Stimulated activated CD8-positive, alpha-beta memory T cell treated with anti-CD3 and anti-CD28 coated beads, Interleukin-12 subunit alpha, Interleukin-12 subunit beta, amount 100 ng/mL, for 1 hour (primary cell): ENCODE results near the gene KIFAP3.
"Not testable (repeated sequence)": the region's sequence is repeated elsewhere in the genome, so short reads cannot be mapped to it uniquely, and the experiment has no call there.

ENCODE experiments used
- DNase-seq: peaks from one replicate; pipeline ENCODE4 v3.0.0-alpha.2; 2020; ENCODE audit warnings: low read depth

KIFAP3 gene

DNA sequence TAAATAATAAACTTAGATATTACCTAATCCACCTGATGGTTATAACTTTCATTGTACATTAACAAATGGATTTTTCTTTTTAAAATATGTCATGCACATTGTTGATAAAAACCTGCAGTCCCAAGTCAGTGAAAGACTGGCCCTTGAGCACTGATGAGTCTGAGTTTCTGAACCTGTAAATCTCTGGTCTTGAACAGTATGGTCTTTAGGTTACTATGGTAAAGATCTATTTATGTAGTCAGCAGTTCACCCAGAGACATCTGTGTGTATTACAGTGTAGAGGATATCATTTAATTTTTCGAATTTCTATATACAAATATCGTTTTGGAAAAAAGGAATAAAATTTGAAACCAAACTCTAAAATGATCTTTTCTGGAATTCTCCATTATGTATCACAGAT lies 150.4 kb downstream of the KIFAP3 start:
- DNase-seq, result no peak

DNA sequence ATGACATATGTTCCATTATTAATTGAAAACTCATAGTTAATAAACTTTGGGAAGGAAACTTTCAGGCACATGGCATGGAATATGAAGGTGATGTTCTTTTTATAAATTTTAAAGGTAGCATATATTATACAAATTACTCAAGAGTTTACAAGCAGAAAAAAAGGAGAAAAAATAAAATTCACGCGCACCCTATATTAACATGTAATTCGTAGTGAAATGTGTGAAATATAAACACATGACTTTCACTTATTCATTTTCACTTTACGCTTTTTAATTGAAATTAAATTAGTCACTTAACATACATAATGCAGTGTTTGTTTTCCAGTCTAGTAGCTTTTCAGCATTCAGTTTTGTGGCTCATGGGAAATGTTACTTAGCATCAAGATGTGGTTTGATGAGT lies 153.4 kb downstream of the KIFAP3 start:
- DNase-seq, result no peak

DNA sequence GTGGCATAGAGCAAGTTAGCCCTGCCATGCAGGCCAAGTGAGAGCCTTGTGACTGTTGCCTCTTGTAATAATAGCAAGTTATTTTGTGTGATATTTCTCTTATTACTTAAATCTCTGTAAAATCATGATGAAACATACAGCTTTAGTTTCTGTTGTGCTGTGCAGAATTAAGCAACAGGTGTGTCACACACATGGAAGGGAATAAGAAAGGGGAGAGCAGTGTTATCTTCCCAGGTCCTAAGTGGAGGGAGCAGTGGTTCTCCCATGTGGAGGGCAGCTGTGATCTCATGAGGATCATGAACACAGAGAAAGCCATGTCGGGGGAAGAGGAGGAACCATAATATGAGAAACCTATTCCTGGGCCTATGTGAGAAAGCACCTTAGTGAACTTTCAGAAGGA lies 155.6 kb downstream of the KIFAP3 start:
- no peak for DNase-seq

DNA sequence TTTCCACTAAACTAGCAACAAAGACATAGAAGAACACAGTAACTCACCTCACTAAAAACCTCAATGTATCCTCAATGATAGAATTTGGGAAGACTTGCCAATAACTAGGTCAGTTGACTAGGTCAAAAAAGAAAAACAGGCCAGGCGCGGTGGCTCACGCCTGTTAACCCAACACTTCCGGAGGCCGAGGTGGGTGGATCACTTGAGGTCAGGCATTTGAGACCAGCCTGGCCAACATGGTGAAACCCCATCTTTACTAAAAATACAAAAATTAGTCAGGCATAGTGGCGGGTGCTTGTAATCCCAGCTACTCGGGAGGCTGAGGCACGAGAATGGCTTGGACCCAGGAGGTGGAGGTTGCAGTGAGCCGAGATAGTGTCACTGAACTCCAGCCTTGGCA lies 156.3 kb downstream of the KIFAP3 start:
- not testable (repeated sequence) for DNase-seq

DNA sequence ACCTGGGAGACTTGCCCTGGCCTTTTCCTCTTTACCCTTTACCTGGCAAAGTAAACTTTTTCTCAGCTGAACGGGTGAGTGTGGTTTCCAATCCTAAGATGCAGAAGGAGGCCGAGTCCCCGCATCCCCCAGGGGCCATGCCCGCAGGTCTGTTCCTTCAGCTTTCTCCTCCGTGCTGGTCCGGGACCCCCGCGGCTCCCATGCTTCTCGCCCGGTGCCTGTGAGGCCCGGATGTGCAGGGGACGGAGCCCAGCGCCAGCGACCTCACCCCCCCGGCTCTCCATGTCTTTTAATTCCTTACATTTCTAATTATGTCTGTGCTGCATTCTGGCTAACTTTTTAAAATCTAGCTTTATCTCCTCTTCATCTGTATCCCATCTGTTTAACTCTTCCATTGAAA lies 159.3 kb downstream of the KIFAP3 start:
- no peak for DNase-seq

DNA sequence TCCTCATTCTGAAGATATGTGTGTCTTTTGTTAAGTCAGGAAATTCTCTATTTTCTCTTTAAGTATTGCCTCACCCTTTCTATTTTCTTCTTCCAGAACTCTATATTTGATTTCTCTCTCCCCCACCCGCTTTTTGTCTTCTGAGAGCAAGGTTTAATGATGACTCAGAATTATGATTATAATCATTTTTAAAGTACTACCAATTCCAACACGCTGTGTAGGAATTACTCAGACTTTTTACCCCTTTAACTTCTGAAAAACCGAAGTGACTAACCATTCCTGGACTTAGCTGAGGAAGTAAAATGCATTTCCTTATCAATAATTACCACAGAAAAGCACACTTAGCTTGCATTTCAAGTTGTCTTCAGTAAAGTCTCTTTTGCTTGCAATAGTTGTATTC lies 160.0 kb downstream of the KIFAP3 start:
- DNase-seq, result no peak

DNA sequence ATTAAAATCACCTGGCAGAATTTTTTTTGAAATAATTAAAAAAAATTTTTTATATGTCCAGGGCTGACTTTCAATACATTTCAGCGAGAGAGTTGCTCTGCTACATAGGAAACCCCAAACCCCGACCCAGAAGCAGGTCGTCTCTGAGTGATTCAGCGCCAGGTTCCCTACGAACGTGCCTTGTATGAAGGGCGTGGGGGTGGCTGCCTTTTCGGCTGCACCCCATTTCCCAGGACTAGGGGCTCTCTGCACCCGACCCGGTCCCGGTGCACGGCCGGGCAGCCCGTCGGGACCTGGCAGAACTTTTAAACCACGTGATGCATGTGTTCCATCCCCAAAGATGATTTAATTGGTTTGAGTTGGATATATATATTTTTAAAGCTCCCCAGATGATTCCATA lies 165.0 kb downstream of the KIFAP3 start:
- no peak for DNase-seq

DNA sequence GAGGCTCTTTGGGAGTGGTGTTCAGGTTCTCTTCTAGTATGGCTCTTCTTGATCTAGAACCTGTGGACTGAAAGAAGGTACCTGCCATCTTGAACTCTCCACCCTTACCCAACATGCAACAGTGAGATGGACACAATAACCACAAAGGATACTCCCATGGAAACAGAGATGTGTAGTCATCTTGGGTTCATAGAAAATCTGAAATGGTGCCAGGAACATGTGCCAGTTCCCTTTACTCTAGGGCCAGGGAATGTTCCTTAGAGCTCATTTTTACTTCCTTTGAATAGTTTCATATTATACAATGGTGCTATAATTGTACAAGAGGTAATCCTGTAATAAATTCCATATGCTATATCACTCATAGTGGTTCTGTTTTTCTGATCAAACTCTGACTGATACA lies 167.6 kb downstream of the KIFAP3 start:
- no peak for DNase-seq

DNA sequence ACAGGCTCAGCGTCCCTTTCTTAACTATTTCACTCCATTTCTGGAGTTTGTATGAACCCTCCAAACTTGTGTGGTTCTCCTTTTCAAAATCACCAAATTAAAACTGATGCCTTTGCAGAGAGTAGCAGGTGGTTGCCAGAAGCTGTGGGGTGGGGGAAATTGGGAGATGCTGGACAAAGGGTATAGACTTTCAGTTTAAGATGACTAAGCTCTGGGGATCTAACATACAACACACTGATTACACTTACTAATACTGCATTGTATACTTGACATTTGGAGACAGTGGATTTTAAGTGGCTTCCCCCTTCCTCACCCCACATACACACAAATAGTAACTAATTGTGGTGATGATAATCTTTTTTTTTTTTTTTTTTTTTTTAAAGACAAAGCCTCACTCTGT lies 169.7 kb downstream of the KIFAP3 start:
- DNase-seq, result no peak

DNA sequence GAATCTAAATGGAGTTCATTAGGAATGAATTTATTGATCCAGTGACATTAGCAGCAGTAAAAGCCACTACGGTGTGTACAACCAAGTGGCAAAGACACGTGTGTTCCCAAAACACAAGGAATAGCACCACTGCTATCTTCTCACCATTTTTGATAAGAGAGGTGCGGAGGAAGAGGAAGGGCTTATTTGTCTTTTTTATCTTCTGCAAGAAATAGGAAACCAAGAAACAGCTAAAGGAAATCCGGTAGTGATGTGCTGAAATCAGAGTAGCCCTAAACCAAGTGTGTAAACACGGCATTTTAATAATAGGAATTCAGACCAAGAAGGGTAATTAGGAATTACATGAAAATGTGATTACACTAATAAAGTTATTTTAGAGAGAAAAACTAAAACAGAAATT lies 171.7 kb downstream of the KIFAP3 start:
- no peak for DNase-seq

DNA sequence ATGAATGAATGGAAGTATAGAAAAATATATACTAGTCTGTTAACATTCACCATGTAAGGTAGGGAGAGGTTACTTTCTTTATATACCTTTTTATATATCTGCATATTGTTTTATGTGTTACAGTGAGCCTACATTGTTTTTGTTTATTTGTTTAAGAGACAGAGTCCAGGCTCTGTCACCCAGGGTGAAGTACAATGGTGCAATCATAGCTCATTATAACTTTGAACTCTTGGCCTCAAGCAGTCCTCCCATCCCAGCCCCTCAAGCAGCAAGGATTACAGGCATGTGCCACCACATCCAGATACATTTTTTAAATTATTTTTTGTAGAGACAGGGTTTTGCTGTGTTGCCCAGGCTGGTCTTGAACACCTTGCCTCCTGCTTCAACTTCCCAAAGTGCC lies 173.4 kb downstream of the KIFAP3 start:
- no peak for DNase-seq

DNA sequence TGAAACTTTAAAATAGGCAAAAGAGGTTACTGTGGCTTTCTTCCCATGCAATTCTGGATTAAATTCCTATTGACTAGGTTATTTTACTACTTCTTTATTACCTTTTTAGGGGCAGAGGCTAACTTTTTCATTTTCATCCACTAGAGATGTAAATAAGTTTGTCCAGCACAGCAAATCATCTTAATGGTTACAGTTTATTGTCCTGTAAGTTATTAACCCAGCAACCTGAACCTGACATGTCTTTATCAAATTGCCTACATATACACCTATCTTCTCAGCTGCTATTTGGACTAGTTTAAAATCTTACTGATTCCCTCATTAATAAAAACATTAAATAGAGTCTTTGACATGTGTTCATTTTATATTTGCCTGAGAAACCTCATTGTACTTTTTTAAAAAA lies 173.9 kb downstream of the KIFAP3 start:
- no peak for DNase-seq

DNA sequence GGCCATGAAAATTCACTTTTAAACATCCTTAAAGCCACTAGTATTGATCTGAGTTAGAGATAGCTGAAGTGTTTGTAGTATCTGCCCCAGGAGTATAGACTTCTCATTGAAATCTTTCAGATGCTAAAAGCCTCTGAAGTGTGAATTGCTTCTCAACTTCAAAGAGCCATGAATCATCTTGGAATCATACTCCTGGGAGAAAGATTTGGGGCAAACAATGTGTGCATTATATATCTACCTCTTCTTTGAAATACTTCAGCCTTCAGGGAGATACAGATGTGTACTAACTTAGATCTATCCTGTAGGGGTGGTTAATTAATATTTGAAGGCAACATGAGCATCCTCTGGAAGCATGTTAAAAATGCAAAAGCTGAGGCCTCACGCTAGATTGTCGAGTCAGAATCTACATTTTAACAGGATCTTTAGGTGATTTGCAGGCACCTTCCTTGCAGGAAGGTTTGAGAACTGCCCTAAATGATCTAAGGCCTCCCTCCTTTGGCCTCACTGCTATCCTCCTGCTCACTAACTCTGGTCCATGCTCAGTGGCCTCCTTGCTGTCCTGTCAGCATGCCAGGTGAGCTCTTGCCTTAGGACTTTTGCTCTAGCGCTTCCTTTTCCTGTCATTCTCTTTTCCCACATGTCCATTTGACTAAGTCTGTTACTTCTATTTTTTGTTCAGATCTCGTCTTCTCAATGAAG lies 174.8 kb downstream of the KIFAP3 start:
- DNase-seq, result no peak

DNA sequence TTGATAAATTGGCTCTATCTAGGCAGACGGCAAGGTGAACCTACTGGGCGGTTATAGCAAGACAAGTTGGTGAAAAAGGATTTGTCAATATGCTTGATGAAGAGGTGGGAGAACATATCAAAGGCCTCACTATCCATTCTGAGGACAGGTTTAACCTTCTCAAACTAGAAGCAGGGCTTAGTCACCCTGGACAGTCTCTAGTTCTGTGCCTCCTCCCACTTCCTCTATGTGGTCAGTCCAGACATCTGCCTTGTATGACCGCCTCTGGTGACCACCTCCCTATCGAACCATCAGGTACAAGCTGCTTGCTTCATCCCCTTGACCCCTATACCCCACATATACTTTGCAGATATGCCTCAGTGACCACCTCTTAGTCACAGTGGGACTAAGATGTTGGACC lies 178.5 kb downstream of the KIFAP3 start:
- DNase-seq, result no peak

DNA sequence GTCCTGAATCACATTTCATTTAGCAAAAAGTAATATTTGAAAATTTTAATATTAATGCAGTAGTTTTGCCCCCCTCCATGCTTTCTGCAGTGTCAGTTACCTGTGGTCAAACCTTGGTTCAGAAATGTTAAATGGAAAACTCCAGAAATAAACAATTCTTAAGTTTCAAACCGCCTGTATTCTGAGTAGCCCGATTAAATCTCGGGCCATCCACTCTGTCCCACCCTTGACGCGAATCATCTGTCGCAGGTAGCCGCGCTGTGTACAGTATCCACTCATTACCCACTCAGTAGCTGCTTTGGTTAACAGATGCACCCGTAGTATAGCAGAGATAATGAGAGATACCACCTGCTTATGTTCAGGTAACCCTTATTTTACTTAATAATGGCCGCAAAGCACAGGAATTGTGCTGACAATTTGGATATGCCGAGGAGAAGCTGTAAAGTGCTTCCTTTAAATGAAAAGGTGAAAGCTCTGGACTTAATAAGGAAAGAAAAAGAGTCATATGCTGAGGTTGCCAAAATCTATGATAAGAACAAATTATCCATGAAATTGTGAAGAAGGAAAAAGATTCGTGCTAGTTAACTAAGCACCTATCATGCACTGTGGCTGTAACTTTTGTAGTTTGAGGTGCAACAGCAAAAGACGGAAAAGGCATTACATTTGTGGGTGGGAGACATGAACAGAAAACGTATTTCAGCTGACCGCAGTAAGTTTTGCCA lies 179.9 kb downstream of the KIFAP3 start:
- DNase-seq, result no peak

DNA sequence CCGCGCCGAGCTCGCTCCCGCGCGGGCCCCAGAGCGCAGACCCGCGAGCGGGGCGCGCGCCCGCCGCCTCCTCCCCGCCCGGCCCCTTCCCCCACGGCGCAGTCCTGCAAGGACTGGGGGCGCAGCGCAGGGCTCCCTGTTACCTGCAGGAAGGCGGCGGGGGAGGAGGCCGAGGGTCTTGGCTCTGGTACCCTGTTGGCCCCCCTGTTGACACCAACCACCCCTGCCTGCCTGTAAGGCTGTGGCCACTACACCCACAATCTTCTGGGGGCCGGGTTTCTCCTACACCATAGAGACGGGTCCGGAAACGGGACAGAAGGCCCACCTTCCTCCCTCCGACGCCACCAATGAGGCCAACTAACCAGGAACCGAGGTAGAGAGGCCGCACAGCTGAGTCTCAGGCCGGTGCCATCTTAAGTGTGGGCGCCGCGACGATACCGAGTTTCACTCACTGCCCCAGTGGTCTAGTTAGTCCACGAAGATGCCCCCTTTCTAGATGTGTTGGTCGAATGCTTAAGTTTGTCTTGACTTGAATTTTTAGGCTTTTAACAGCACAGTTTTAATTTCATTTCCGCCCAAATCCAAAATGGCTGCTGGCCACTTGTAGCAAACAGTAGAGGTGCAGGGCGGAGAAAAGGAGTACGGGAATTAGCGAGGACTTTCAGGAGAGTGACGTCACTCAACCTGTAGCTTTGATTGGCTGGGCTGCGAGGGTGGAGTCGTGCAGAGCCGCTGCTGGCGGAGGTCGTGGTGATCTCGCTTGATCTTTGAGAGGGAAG lies 180.7 kb downstream of the KIFAP3 start, which contains the start of gene SCYL3:
TSS of gene SCYL3 (minus strand) at position 252 of the 779 bp plus-strand sequence. CDS start 5,056 bp downstream, outside the sequence.
- DNase-seq, result peak; percentile 83

DNA sequence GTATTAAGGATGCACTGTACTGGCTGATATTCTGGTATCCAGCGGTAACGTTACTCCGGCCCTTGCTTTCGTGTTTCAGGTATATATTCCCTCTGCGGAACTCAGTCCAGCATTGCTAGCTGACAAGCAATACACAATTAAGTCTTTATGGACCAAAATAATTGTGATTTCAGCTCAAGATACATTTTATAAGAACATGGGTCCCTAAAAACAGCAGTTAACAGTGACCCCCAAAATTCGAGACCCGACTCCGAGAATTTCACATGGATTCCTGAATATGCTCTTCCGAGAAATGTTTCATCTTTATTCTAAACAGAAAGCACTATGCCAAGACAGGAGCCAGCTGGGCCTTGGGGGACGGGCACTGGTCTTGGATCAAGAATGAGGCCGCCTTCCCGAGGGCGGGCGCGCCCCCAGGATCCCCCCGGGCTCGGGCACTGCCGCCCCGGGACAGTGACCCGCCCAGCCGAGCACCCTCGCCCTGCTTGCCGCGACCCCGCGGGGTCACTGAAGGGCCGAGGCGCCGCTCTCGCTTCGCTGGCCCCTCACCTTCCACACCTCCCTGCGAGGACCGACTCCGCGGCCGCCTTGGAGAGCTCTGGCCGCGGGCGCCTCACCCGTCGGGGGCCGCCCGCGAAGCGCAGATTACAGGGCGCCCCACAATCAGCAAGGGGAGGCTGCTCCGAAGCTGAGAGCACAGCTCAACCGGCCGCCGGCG lies 181.4 kb downstream of the KIFAP3 start:
- no peak for DNase-seq

DNA sequence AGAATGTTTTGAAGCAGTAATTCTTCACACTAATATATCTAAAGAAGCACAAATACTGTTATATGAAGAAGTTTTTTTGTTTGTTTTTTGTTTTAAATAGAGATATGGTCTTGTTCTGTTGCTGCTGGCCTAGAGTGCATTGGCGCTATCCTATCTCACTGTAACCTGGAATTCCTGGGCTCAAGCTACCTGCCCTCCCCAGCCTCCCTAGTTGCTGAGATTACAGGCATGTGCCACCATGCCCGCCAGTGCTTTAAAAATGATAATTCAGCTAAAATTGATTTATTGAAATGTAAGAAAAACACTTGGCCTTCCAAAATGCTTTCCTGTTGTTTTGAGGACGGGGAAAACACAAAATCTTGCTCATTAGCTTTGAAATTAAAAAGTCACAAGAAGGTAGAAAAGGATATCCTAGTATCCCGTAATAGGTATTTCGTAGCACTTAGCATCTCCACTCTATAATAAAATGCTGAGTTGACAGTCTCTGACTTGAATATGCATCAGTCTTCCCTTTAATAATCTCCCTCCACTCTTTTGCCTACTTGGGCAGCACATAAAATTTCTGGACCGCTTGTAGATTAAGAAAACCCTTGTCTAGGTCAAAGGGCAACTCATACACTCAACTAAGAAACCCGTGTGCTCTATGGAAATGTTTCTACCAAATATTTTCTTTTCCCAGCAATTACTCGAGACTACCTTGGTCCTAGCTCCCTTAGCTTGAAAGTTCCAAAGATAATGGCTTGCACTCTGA lies 182.1 kb downstream of the KIFAP3 start:
- no peak for DNase-seq

DNA sequence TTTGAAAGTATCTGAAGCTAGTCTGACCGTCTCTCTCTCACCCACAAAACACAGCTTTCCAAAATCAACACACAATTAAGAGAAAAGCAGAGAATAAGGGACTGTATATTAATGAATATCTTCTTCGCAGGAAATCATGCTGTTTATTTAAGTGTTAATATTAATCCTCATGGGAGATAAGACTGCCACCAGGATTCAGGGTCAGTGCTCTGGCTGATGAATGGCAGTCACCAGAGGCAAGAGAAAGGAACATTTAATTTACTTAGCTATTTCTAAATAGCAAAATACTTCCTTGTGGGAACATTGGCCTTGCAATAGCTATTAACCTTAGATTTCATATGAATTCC lies 183.0 kb downstream of the KIFAP3 start:
- DNase-seq, result no peak

DNA sequence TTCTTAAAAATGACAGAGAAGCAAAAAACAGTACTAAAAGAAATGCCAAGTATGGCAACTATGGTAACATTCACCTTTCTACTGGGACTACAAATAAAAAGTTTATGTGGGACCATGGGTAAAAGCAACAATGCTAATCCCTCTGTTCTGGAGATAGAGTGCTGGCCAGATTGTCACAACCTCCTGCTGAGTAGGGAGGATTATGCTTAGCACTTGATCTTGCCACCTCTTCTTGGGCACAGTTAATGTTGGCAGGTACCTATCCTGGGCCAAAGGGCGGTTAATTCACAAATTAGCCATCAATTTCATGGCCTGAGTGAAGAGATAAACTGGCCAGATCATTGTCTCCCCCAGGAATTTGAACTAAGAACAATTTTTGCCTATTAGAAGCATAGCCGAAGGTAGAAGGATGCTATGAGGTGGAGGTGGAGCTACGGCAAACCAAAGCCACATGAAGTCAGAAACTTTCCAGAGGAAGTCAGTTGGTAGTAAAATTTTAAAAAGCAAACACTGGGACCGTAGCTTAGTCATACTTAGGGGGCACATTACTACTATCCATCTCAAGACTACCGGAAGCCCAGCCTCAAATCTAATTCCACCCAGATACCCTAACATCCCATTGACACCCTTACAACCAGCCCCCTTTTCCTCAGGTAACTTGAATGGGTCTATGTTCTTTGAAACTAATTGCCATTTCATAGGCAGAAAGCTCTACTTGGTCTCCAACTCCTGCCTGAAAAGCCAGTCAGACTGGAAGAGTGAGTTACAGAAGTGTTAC lies 183.5 kb downstream of the KIFAP3 start:
- no peak for DNase-seq

DNA sequence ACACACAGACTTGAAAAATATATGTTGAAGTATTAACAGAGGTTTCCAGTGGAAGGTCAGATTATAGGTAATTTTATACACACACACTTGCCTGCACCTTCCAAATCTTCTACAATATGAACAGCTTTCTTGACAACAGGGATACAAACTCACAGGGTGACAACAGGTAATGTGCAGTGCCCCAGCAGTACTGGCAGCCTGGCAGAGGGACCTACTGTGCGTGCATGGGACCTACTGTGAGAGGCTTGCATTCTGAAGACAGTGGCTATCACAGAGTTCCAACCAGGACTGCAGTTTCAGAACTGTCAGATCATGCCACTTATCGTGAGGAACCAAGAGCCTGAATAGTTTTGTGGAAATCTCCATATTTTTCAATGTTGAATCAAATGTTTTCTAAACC lies 184.6 kb downstream of the KIFAP3 start:
- DNase-seq, result no peak
